Duodenal mucosa (tissue), 2 donors: ENCODE data around the gene CEP170B.
"Not testable (repeated sequence)": the region's sequence is repeated elsewhere in the genome, so short reads cannot be mapped to it uniquely, and the experiment has no call there.

Experiments
- H3K27ac ChIP-seq: one replicate; pipeline ENCODE4 v1.7.0; 2013; ENCODE audit warnings: low read depth, low read length
- H3K27me3 ChIP-seq, 2 donors: one replicate each; pipeline ENCODE4 v1.7.0; 2013; ENCODE audit warnings: low read length in 2 of 2, control low read depth in 1 of 2; ENCODE audit not compliant: insufficient read depth in 2 of 2, control insufficient read depth in 1 of 2
- H3K36me3 ChIP-seq, 2 donors: one replicate each; pipeline ENCODE4 v1.7.0; 2013; ENCODE audit warnings: low read length in 2 of 2, control low read depth in 1 of 2; ENCODE audit not compliant: insufficient read depth in 2 of 2, control insufficient read depth in 1 of 2
- H3K4me1 ChIP-seq, 2 donors: one replicate each; pipeline ENCODE4 v1.7.0; 2013; ENCODE audit warnings: low read length in 2 of 2, control low read depth in 1 of 2; ENCODE audit not compliant: insufficient read depth in 2 of 2, control insufficient read depth in 1 of 2
- H3K4me3 ChIP-seq, 2 donors: one replicate each; pipeline ENCODE4 v1.7.0; 2013; ENCODE audit warnings: low read length in 2 of 2, low read depth in 1 of 2
- H3K9ac ChIP-seq, 2 donors: one replicate each; pipeline ENCODE4 v1.7.0; 2013; ENCODE audit warnings: low read length in 2 of 2, low read depth in 1 of 2
- H3K9me3 ChIP-seq, 2 donors: one replicate each; pipeline ENCODE4 v1.7.0; 2013; ENCODE audit warnings: low read length in 2 of 2, control low read depth in 1 of 2; ENCODE audit not compliant: control insufficient read depth in 1 of 2

Gene CEP170B

GRCh38 chr14:104844306-104845032 is 20.6 kb upstream of the CEP170B start:
- peak overlapping the region; percentile 21 to 29 for H3K4me3 ChIP-seq
- H3K27me3 ChIP-seq: peaks cover 42 to 48% of the 10 kb centered on the region in 2 donors
- no peak overlapping the region for H3K27ac ChIP-seq
- H3K4me1 ChIP-seq: peaks cover 11 to 12% of the 10 kb centered on the region in 2 donors
- no peak overlapping the region for H3K9ac ChIP-seq
- H3K9me3 ChIP-seq: no peaks in the 10 kb centered on the region
- H3K36me3 ChIP-seq: no peaks in the 10 kb centered on the region

GRCh38 chr14:104845033-104845666 is 19.9 kb upstream of the CEP170B start:
- Histone ChIP-seq H3K9ac (no peak overlapping the region), H3K27me3 (peaks cover 42 to 52% of the 10 kb centered on the region in 2 donors), H3K4me3 (no peak overlapping the region), H3K27ac (no peak overlapping the region), H3K36me3 (no peaks in the 10 kb centered on the region), H3K9me3 (no peaks in the 10 kb centered on the region), H3K4me1 (peaks cover 11 to 12% of the 10 kb centered on the region in 2 donors)

GRCh38 chr14:104845834-104846441 is 19.1 kb upstream of the CEP170B start:
- H3K9me3 ChIP-seq: no peaks in the 10 kb centered on the region
- H3K27ac ChIP-seq: no peak overlapping the region
- no peak overlapping the region for H3K4me3 ChIP-seq
- peaks cover 44 to 52% of the 10 kb centered on the region in 2 donors for H3K27me3 ChIP-seq
- no peaks in the 10 kb centered on the region for H3K36me3 ChIP-seq
- peaks cover 11 to 12% of the 10 kb centered on the region in 2 donors for H3K4me1 ChIP-seq
- H3K9ac ChIP-seq: no peak overlapping the region

GRCh38 chr14:104852280-104852663 is 12.8 kb upstream of the CEP170B start:
- Histone ChIP-seq H3K27ac (no peak overlapping the region), H3K4me1 (no peaks in the 10 kb centered on the region), H3K9me3 (no peaks in the 10 kb centered on the region), H3K4me3 (no peak overlapping the region), H3K9ac (no peak overlapping the region), H3K36me3 (no peaks in the 10 kb centered on the region), H3K27me3 (peaks cover 26 to 28% of the 10 kb centered on the region in 2 donors)

- Histone ChIP-seq H3K4me1 (no peaks in the 10 kb centered on the region), H3K36me3 (no peaks in the 10 kb centered on the region), H3K27ac (no peak overlapping the region), H3K9ac (no peak overlapping the region), H3K4me3 (no peak overlapping the region), H3K9me3 (no peaks in the 10 kb centered on the region), H3K27me3 (peaks cover 19 to 28% of the 10 kb centered on the region in 2 donors)
Measured at GRCh38 chr14:104855532-104856090, 9.5 kb upstream of the CEP170B start.

GRCh38 chr14:104856157-104856868 is 8.8 kb upstream of the CEP170B start:
- no peak overlapping the region for H3K27ac ChIP-seq
- H3K4me1 ChIP-seq: no peaks in the 10 kb centered on the region
- no peaks in the 10 kb centered on the region for H3K36me3 ChIP-seq
- H3K27me3 ChIP-seq: peaks cover 19 to 22% of the 10 kb centered on the region in 2 donors
- H3K4me3 ChIP-seq: no peak overlapping the region
- H3K9me3 ChIP-seq: no peaks in the 10 kb centered on the region
- H3K9ac ChIP-seq: no peak overlapping the region

GRCh38 chr14:104856869-104857860 is 7.9 kb upstream of the CEP170B start:
- Histone ChIP-seq H3K36me3 (no peaks in the 10 kb centered on the region), H3K4me1 (no peaks in the 10 kb centered on the region), H3K9me3 (no peaks in the 10 kb centered on the region), H3K27me3 (peaks cover 12 to 15% of the 10 kb centered on the region in 2 donors), H3K4me3 (no peak overlapping the region), H3K9ac (no peak overlapping the region), H3K27ac (no peak overlapping the region)

- not testable (repeated sequence) for H3K4me1 ChIP-seq, H3K36me3 ChIP-seq, H3K27ac ChIP-seq, H3K4me3 ChIP-seq, H3K9ac ChIP-seq, H3K9me3 ChIP-seq
- H3K27me3 ChIP-seq: peaks cover 8 to 12% of the 10 kb centered on the region in 2 donors
Measured at GRCh38 chr14:104857931-104858330, 7.1 kb upstream of the CEP170B start.

- Histone ChIP-seq H3K27ac (no peak overlapping the region), H3K9me3 (no peaks in the 10 kb centered on the region), H3K4me1 (peaks cover 3 to 9% of the 10 kb centered on the region in 2 donors), H3K4me3 (no peak overlapping the region), H3K9ac (no peak overlapping the region), H3K27me3 (peaks cover 0 to 2% of the 10 kb centered on the region in 2 donors), H3K36me3 (no peaks in the 10 kb centered on the region)
Measured at GRCh38 chr14:104858811-104859426, 6.1 kb upstream of the CEP170B start.
